LoVo (cell line): Measurements from ENCODE around the gene KIF19.
A peak's percentile ranks its signal among the peaks of the same experiment; 100 is the strongest.

Experiments
- DNase-seq: peaks from one replicate; pipeline ENCODE4 v3.0.0-alpha.2; 2016; ENCODE audit warnings: low spot score

The KIF19 gene

DNA sequence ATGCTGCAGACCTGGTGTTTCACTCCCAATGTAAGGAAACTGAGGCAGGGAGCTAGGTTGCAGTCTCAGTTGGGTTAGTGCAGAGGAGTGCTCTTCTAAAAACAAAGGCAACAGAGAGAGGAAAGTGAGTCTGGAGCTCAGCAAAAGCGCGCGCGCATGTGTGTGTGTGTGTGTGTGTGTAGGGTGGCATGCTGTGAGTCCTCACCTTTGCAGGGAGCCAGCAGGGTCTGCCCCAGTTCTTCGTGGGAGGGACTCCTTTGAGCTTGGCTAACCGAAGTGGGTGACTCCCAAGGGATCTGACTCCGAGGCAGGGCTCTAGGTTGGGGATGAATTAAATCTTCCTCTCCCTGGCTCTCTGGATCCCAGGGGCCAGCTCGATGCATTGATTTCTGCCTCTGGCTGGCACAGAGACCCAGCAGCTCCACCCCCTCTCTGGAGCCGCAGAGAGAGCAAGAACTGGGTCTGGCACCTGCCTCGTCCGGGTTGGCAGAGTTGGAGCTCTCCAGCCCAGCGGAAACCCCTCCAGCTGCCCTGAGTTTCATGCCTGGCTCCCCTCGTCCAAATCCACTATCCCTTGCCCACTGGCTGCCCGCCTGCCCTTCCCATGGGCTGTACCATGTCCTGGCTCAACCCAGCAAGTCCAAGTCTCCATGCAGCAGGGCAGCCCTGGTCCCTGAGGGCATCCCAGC is 36.9 kb downstream of the KIF19 start:
- DNase-seq: no peak

DNA sequence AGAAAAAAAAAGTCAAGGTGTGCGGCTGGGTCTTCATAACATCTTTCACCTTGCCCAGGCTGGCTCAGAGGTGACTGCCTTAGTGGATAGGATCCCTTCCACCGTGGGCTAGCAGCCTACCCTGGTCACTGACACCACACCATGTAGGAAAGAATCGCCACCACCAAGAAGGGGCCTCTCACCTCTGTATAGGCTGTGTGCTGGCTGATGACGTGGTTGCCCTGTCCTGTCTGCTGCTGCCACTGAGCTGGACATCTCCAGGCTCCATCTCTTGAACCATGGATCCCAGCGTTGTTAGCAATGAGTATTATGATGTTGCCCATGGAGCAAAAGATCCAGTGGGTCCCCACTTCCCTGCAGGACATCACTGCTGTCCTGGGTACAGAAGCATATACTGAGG is 41.2 kb downstream of the KIF19 start, which contains the start of gene GPR142:
GPR142 (plus strand) TSS at position 301 of the 400 bp plus-strand sequence. CDS start 2,035 bp downstream, outside the sequence.
- DNase-seq: no peak

DNA sequence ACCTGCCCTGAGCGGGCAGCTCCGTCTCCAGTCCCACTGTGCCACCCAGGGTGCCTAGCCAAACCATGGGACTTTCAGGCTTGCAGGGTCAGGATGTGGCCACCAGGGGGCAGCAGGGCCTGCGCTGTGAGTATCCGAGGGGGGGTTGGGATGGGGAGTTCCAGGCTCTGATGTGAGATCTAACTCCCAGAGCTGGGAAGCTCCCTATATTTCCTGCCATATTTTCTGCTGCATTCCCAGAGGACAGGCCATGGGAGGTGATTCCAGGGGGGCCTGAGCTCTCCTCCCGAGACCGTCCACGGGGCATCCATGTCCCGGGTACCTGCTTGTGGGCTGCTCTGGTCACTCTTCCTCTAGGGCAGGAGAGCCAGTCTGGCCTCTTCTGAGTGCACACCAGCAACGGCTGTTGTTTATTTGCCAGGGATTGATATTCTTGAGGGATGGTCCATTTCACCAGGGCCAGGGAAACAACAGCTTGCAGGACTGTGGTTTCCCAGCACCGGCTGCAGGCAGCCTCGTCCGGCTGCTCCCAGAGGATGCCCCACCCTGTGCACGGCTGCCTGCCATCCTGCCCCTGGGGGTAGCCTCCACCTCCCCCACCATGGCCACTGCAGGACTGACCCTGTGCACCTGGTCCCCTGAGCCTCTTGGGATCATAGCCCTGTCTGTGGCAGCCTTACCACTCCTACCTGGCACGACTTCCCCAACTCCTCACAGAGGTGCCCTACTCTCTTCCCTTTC is 42.5 kb downstream of the KIF19 start:
- DNase-seq: peak; percentile 48

DNA sequence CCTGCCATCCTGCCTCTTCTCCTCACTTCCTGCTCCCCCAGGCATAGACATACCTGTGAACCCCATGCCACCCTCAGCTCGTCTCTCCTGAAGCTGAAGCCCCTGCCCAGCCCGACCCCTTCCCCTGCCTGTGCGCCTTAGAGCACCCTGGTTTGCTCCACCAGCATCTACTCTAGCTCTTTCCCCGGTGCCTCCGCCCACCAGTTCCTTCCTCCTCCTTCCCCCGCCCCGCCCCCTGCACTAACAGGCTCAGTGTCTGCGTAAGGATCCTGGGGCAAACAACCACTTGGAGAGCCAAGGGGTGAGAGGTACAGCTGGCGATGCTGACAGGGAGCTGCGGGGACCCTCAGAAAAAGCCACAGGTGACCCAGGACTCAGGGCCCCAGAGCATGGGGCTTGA is 43.2 kb downstream of the KIF19 start:
- no peak for DNase-seq

DNA sequence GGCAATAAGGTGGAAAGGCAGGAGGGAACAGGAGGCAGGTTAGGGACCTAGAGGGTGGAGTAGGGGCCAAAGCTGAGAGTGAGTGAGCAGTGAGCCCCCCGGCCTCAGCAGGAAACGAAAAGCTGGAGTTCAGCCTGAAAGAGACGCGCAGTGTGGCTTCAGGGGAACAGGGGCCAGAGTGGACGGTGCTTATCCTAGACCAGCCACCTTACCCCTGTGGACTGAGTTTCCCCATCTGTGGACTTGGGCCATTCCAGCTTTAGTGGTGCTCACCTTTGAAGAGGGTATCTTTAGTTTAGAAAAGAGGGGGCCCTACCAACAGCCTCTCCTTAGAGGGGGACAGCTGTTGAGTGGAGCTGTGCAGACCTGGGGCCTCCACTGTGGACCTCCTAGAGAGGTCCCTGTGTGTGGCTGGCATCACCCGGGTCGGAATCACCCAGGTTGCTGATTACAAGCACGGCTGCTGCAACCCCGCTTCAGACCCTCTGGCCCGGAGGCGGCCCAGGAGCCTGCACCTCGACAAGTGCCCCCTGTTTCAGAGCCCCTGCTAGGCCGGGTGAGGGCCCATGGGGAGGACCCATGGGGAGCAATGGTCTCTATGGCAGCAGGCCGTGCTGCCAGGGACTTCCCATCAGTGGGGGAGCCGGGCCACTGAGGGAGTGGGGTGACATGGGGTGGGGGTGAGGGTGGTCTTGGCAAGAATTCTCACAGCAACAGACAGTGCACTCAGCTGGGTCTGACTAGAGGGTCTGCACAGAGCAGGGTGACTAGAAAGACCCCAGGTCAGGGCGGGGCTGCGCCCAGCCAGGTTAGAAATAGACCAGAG is 43.9 kb downstream of the KIF19 start:
- DNase-seq: no peak

DNA sequence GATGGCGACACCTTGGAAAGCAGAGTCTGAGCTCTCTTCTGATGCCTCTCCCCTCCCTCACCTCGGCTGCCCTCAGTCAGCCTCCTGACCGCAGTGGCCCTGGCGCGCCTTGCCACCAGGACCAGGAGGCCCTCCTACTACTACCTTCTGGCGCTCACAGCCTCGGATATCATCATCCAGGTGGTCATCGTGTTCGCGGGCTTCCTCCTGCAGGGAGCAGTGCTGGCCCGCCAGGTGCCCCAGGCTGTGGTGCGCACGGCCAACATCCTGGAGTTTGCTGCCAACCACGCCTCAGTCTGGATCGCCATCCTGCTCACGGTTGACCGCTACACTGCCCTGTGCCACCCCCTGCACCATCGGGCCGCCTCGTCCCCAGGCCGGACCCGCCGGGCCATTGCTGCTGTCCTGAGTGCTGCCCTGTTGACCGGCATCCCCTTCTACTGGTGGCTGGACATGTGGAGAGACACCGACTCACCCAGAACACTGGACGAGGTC is 45.7 kb downstream of the KIF19 start:
- DNase-seq: no peak

DNA sequence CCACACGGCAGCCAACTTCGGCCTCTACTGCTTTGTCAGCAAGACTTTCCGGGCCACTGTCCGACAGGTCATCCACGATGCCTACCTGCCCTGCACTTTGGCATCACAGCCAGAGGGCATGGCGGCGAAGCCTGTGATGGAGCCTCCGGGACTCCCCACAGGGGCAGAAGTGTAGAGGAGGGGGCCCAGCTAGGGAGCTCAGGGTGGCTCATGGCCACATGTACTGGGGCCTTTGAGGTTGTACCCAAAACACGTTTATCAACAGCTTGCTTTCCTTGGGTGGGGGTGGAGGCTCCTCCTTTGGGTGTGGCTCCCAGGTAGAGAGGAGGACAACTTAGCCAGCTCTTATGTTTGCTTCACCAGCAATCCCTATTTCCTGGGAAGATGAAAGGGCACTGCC is 46.4 kb downstream of the KIF19 start:
- no peak for DNase-seq

DNA sequence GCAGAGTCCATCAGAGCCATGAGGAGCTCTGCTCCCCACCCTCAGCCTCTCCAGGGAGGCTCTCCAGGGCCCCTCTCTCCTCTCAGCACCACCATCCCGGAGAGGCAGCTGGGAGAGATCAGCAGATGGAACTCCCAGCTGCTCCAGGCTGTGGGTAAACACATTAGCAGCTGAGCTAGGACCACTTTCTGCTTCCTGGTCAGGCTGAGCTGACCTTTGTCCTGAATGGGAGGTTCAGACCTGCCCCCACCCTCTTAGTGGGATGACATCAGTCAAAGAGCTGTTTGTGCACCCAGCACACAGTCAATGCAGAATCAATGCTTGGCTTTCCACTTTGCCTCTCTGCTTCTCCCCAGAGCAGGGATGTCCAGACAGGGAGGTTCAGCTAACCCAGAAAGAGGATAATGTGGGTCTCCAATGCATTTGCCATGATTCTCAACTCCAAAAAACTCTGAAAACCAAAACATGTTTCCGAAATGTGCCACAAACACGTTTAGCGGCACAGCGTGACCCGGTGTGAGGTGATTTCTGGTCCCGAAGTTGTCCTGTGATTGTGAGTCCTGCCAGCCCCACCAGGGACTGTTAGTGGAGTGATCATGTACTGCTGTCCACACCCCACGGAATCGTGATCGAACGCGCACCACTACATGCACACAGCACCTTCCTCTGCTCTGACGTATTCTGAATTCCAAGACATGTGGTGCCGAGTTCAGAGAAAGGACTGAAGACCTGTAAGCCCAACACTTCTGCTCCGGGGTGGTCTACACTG is 48.0 kb downstream of the KIF19 start:
- DNase-seq: peak; percentile 20

DNA sequence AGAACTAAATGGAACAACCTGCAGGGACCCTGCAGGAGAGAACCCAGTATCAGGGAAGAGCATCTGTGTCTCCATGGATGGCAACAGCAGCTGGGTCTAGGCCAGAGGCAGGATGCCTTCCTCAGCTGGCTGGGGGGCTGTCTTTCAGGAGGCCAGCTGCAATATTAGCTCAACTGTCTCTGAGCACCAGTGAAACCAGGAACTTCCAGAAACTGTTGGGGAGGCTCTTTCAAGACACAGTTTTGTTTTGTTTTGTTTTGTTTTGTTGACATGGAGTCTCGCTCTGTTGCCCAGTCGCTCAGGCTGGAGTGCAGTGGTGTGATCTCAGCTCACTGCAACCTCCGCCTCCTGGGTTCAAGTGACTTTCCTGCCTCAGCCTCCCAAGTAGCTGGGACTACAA is 48.8 kb downstream of the KIF19 start:
- DNase-seq: no peak

DNA sequence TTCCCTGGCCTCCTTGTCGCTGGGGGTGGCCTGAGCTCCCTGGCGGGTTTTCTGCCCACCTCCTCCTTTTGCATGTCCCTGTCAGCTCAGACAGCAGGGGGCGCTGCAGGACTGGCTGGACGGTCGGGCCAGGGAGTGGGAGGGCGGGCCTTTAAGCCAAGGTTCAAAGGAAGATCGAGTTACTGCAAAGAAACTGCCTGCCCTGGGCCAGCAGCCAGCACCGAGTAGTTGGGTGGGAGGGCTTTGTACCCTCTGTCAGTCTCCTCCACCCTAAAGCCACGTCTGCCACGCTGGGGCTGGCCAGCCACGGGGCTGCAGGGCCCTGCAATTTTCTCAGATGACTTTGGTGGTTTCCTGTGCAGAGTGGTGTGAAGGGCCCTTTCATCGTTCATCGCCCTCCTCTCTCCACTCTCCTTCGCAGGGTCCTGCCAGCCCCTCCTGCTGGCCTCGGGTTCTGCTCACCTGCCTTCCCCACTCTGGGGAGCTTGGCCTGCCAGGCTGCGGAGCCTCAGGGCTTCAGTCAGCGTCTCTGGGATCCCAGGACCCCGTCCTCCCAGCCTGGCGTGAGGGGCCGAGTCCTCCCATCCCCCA is 53.6 kb downstream of the KIF19 start:
- peak; percentile 74 for DNase-seq

DNA sequence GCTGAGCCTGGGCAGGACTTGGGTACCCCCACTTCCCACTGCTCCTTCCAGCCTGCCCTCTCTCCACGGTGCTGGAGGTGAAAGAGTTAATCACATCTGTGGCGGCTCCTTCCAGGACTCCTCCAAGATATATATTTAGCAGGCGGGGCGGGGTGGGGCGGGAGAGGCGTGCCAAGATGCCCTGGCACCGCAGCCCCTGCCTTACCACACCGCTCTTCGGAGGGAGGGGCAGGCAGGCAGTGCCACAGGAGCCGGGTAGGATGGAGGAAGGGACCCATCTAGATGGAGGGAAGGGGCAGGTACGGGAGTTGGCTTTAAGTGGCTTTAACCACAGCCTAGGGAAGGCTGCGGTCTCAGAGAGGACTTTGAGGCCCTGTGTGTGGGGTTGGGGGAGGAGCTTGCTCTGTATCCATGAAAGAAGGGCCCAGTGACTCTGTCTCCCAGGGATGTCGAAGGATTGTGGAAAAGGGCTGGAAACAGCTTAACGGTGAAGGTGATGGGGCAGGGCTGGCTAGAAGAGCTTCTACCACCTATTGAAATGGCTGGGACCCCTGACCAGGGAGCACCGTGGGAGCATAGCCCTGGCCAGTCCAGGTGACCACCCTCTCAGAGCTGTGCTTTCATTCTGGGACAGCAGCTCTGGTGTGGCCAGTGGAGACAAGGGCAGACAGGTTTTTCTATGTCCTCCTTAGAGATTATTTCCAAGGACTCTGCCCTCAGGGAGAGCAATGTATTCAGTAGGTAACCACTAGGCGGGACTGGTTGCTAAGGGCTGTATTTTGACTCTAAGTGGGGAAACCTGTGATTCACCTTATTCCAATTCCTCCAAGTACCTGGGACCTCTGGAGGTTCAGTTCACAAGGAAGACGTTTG is 54.3 kb downstream of the KIF19 start:
- DNase-seq: peak; percentile 30

DNA sequence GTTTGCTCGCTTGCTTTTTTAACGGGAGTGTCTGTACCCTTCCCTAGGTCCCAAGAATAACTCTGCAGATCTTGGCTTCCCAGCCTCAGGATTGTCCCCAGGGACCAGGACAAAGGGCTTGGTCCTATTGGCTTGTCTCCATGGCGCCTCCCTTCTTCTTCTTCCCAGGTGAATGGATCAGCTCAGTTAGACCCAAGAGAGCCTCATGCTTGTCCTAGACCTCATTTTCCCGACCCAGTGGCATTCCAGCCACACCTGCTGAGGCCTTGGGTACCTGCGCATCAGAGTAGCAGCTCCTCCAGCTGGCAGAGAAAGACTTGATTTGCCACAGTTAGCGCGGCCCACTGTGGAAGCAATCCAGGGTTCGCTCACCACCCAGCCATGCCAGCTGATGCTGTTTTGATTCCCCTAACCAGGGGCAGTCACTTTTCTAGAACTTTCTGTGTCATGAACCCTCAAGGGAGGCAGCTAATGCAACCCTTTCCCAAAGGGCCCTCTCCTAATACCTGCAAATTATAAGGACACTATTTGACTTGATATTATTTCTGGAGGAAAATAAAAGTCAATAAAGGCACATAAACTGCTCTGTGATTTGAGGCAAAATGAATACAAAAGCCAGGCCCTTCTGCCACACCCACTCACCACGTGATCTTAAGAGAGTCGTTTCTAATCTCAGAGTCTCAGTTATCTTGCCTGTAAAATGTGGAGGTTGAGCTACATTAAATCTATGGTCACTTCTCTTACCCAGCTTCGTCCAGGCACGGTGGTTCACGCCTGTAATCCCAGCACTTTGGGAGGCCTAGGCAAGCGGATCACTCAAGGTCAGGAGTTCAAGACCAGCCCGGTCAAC is 55.2 kb downstream of the KIF19 start:
- DNase-seq: no peak

DNA sequence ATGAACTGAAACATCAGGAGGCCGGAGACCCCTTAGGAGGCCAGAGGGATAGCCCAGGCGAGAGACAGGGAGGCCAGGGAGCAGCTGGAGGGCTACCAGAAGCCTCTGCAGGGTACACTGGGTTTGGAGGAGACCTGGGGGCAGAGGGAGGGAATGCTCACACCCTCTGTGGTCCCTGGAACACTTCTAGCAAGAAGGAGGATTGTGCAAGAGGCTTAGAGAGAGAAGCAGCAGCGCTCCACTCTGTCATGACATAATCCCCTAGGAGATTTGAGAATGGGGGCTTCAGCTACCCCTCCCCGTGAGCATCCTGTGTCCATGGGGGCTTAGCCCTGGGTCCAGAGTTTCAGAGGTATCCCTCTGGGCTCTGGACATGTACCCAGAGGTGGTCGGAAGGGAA is 57.1 kb downstream of the KIF19 start:
- DNase-seq: no peak

DNA sequence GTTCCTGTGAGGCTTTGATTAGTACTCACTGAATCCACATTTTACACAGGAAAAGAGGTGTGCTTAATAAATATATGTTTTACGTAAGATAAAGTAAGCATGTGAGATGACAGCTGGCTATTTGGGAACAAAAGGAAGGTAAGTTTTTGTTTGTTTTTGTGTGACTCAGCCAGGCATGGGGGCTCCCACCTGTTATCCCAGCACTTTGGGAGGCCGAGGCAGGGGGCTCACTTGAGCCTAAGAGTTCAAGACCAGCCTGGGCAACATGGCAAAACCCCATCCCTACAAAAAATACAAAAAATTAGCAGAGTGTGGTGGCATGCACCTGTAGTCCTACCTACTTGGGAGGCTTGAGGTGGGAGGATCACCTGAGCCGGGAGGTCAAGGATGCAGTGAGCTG is 59.2 kb downstream of the KIF19 start:
- no peak for DNase-seq

DNA sequence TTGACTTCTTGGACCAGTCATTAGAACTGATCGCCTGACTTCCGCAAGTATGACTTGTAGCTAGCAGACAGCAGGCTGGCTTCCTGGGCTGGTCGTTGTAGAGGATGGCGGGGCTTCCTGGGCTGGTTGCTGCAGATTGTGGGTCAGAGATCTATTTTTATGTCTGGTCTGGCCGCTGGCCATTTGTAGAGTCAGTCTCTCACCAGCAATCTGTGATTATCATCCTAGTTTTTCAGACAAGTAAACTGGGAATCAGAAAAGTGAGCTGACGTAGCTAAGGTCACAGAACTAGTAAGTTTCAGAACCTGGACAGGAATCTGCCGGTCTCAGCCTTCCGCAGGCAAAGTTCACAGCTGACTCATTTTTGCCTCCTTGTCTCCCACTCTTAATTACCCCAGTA is 60.4 kb downstream of the KIF19 start:
- no peak for DNase-seq

DNA sequence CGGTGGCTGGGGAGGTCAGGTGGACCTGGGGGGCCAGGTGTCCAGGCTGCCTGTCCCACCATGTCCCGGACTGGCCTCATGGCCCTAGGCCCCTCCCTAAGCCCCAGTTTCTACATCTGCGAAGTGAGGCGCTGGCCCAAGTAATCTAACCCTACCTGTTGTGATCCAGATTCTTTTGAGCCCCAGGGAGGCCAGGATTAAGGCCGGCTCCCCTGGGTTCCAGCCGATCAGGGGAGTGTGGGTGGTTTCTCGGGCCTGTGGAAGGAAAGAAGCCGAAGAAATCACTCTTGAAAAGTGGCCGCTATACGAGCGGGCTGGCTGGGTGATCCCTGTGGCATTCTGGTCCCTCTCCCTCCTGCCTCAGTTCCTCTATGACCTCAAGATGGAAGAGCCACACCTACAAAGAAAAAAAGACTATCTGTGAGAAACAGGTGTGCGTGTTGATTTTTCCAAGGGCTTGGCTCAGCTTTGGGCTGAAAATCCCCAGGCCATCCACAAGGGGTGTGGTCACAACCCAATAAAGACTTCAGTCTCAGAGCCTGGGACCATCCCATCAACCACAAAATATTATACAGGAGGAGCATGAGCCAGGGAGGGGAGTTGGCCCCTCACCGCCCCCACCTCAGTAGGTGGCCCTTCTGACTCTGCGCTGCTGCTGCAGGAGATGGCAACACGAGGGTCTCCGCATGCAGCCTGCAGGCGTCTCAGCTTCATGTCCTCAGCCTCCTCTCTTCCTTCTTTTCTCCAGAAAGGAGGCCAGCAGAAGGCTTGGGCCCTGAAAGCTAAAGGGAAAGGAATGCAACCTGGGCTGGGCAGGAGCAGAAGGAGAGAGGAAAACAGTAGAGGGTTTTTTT is 61.6 kb downstream of the KIF19 start:
- peak; percentile 36 for DNase-seq

DNA sequence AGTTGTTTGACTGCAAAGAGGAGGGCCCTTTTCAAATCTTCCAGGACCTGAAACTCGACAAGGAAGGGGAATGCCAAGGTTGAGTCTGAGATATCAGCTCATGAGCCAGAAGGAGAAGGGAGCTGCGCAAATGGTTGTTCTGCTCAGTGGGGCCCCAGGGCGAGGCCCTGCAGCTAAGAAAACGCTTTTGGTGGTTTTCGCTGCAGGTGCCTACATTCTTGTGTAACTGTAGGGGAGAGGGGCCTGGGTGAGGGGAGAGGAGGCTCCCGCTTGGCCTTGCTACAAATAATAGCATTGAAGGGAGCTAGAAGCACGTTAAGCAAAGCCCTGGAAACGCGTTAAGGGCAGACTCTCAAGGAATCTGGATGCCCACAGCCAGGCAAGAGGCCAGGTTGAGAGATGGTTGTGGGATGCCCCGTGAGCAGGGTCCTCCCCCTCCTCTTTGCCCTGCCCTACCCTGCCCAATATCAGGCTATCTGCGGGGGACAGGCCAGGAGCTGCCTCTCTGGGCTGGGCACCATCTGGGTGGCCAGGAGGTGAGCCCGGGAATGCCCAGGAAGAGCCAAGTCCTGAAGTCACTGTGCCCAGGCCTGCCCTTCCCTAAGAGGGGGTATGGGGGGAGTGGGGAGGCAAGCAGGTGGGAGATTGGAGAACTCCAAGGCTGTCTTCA is 63.2 kb downstream of the KIF19 start:
- DNase-seq: no peak
